WTC11 (cell line): ENCODE measurements around the gene CAMK2D. TPM values are rescaled to one million over a fixed set of nuclear protein-coding genes. Genes with fewer than 3 reads are reported as not detected.

Source experiments
- ATAC-seq: fragments of 200-7000 bp; cut with Tn5 transposase; 2 replicates; pipeline ENCODE4 v1.10.0; 2021; ENCODE audit warnings: mild to moderate bottlenecking, moderate library complexity
- CTCF ChIA-PET: fragments of 300-600 bp; sonication (Branson Sonifier 250); formaldehyde crosslinking; loops from one replicate; lab custom pipeline; 2021; ENCODE audit warnings: antibody characterized with exemption; lab: Charles Lee
- POLR2A ChIA-PET: fragments of 350-600 bp; sonication (Branson Sonifier 250); formaldehyde crosslinking; loops from one replicate; lab custom pipeline; 2021; ENCODE audit warnings: antibody characterized with exemption; lab: Charles Lee
- DNase-seq: peaks from one replicate; pipeline ENCODE4 v3.0.0; 2021; ENCODE audit warnings: low spot score
- H3K27ac Mint-ChIP-seq: 2 replicates; pipeline ENCODE4 v1.8.0; 2021; ENCODE audit warnings: mixed read lengths
- H3K27me3 Mint-ChIP-seq: 2 replicates; pipeline ENCODE4 v1.8.0; 2021; ENCODE audit warnings: low read depth, mild to moderate bottlenecking, moderate library complexity, mixed read lengths
- H3K36me3 Mint-ChIP-seq: 2 replicates; pipeline ENCODE4 v1.8.0; 2021; ENCODE audit warnings: mixed read lengths
- H3K4me1 Mint-ChIP-seq: 2 replicates; pipeline ENCODE4 v1.8.0; 2022; ENCODE audit warnings: mixed read lengths
- H3K4me3 Mint-ChIP-seq: 2 replicates; pipeline ENCODE4 v1.8.0; 2021; ENCODE audit warnings: mild to moderate bottlenecking, moderate library complexity, mixed read lengths
- H3K9me3 Mint-ChIP-seq: 2 replicates; pipeline ENCODE4 v1.8.0; 2021; ENCODE audit warnings: mixed read lengths
- ATF1 ChIP-seq: sonication (generic); formaldehyde crosslinking; IDR thresholded peaks from 2 replicates; pipeline ENCODE4 v1.8.1; 2023; ENCODE audit warnings: mild to moderate bottlenecking, moderate library complexity, missing genetic modification reagents
- CREB1 ChIP-seq: sonication (generic); formaldehyde crosslinking; IDR thresholded peaks from 2 replicates; pipeline ENCODE4 v1.8.0; 2023; ENCODE audit warnings: mild to moderate bottlenecking, missing genetic modification reagents
- EMX1 ChIP-seq: fragments of 250-450 bp; sonication (Bioruptor Pico); IDR thresholded peaks from 2 replicates; pipeline ENCODE4 v1.8.0; 2021; ENCODE audit warnings: mild to moderate bottlenecking
- KAT7 ChIP-seq: sonication (generic); formaldehyde crosslinking; IDR thresholded peaks from 2 replicates; pipeline ENCODE4 v1.8.1; 2023; ENCODE audit warnings: missing genetic modification reagents, mild to moderate bottlenecking, borderline replicate concordance
- MYBL2 ChIP-seq: sonication (generic); formaldehyde crosslinking; IDR thresholded peaks from 2 replicates; pipeline ENCODE4 v1.8.1; 2023; ENCODE audit warnings: mild to moderate bottlenecking, moderate library complexity, missing genetic modification reagents
- NFATC4 ChIP-seq: fragments of 250-450 bp; sonication (Bioruptor Pico); IDR thresholded peaks from 2 replicates; pipeline ENCODE4 v1.9.0; 2021; ENCODE audit warnings: mild to moderate bottlenecking
- NFE2L1 ChIP-seq: sonication (generic); formaldehyde crosslinking; IDR thresholded peaks from 2 replicates; pipeline ENCODE4 v1.8.1; 2023; ENCODE audit warnings: missing genetic modification reagents
- RELA ChIP-seq: sonication (generic); formaldehyde crosslinking; IDR thresholded peaks from 2 replicates; pipeline ENCODE4 v1.8.1; 2022; ENCODE audit warnings: missing genetic modification reagents, mild to moderate bottlenecking, borderline replicate concordance
- SOX15 ChIP-seq: fragments of 250-450 bp; sonication (Bioruptor Pico); IDR thresholded peaks from 2 replicates; pipeline ENCODE4 v1.9.0; 2021; ENCODE audit warnings: mild to moderate bottlenecking
- TEAD4 ChIP-seq: sonication (generic); formaldehyde crosslinking; IDR thresholded peaks from 2 replicates; pipeline ENCODE4 v1.8.0; 2022; ENCODE audit warnings: mild to moderate bottlenecking, missing genetic modification reagents
- ZNF121 ChIP-seq: sonication (generic); formaldehyde crosslinking; IDR thresholded peaks from 2 replicates; pipeline ENCODE4 v1.8.0; 2023; ENCODE audit warnings: missing genetic modification reagents
- ZNF138 ChIP-seq: sonication (generic); formaldehyde crosslinking; conservative IDR thresholded peaks from 2 replicates; pipeline ENCODE4 v1.8.1; 2022; ENCODE audit warnings: mild to moderate bottlenecking, moderate library complexity, missing genetic modification reagents
- ZNF317 ChIP-seq: sonication (generic); formaldehyde crosslinking; IDR thresholded peaks from 2 replicates; pipeline ENCODE4 v1.8.1; 2023; ENCODE audit warnings: low read depth, mild to moderate bottlenecking, moderate library complexity, missing genetic modification reagents, borderline replicate concordance
- ZNF416 ChIP-seq: fragments of 250-450 bp; sonication (Bioruptor Pico); IDR thresholded peaks from 2 replicates; pipeline ENCODE4 v1.9.0; 2021; ENCODE audit warnings: mild to moderate bottlenecking, inconsistent platforms
- ZNF423 ChIP-seq: fragments of 250-450 bp; sonication (Bioruptor Pico); IDR thresholded peaks from 2 replicates; pipeline ENCODE4 v2.1.2; 2022; ENCODE audit warnings: mild to moderate bottlenecking, moderate library complexity
- total RNA-seq: library from RNA; stranded (reverse); gene quantifications from 3 replicates; pipeline ENCODE4 v1.2.3, GENCODE V29; 2021
- TF ChIP-seq, protein P1 (sequence below): sonication (generic); formaldehyde crosslinking; IDR thresholded peaks from 2 replicates; pipeline ENCODE4 v1.8.1; 2023; ENCODE audit warnings: mild to moderate bottlenecking, moderate library complexity, missing genetic modification reagents
- TF ChIP-seq, protein P2 (sequence below): sonication (generic); formaldehyde crosslinking; conservative IDR thresholded peaks from 2 replicates; pipeline ENCODE4 v1.8.1; 2022; ENCODE audit warnings: mild to moderate bottlenecking, missing genetic modification reagents
- TF ChIP-seq, protein P3 (sequence below): sonication (generic); formaldehyde crosslinking; IDR thresholded peaks from 2 replicates; pipeline ENCODE4 v1.8.0; 2022; ENCODE audit warnings: mild to moderate bottlenecking, missing genetic modification reagents
- TF ChIP-seq, protein P4 (sequence below): fragments of 250-450 bp; sonication (Bioruptor Pico); IDR thresholded peaks from 2 replicates; pipeline ENCODE4 v1.9.0; 2021; ENCODE audit warnings: mild to moderate bottlenecking
- TF ChIP-seq, protein P5 (sequence below): sonication (generic); formaldehyde crosslinking; IDR thresholded peaks from 2 replicates; pipeline ENCODE4 v1.8.1; 2022; ENCODE audit warnings: missing genetic modification reagents, borderline replicate concordance
- TF ChIP-seq, protein P6 (sequence below): sonication (generic); formaldehyde crosslinking; IDR thresholded peaks from 2 replicates; pipeline ENCODE4 v1.8.1; 2022; ENCODE audit warnings: low read depth, mild to moderate bottlenecking, moderate library complexity, missing genetic modification reagents, borderline replicate concordance
- TF ChIP-seq, protein P7 (sequence below): fragments of 250-450 bp; sonication (Bioruptor Pico); IDR thresholded peaks from 2 replicates; pipeline ENCODE4 v2.1.2; 2022; ENCODE audit warnings: mild to moderate bottlenecking, moderate library complexity

CAMK2D gene
- total RNA-seq, 1 experiment from 2014 or later, result 16.5 TPM

DNA sequence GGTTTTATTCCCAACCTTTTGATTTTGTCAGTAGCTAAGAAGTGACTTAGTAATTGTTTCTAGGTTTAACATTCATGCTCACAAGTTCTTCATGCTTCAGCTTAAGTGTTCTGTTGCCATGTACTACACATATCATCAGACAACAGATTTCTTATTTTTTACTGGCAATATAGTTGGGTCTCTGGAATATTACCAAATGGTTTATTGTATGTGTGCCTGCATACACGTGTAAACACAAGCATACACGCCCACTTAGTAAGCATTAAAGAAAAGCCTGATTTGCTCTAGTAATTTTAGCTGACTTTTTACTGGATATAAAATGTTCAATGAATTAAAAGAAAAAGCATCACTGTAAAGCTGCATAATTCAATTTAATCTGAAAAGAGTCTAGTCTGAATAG lies 199.8 kb downstream of the CAMK2D start (continued):
- TF ChIP-seq, protein P1, sequence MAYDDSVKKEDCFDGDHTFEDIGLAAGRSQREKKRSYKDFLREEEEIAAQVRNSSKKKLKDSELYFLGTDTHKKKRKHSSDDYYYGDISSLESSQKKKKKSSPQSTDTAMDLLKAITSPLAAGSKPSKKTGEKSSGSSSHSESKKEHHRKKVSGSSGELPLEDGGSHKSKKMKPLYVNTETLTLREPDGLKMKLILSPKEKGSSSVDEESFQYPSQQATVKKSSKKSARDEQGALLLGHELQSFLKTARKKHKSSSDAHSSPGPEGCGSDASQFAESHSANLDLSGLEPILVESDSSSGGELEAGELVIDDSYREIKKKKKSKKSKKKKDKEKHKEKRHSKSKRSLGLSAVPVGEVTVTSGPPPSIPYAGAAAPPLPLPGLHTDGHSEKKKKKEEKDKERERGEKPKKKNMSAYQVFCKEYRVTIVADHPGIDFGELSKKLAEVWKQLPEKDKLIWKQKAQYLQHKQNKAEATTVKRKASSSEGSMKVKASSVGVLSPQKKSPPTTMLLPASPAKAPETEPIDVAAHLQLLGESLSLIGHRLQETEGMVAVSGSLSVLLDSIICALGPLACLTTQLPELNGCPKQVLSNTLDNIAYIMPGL (CRISPR knock-in tag), result no peak
- no peak for TF ChIP-seq SOX15
- no peak for TF ChIP-seq ZNF416 (CRISPR knock-in tag)
- TF ChIP-seq ZNF138, result no peak
- TF ChIP-seq NFE2L1 (CRISPR knock-in tag), result no peak
- TF ChIP-seq, protein P2, sequence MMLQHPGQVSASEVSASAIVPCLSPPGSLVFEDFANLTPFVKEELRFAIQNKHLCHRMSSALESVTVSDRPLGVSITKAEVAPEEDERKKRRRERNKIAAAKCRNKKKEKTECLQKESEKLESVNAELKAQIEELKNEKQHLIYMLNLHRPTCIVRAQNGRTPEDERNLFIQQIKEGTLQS (CRISPR knock-in tag), result no peak
- TF ChIP-seq ATF1 (CRISPR knock-in tag), result no peak
- TF ChIP-seq, all 79 proteins: peak for 0

DNA sequence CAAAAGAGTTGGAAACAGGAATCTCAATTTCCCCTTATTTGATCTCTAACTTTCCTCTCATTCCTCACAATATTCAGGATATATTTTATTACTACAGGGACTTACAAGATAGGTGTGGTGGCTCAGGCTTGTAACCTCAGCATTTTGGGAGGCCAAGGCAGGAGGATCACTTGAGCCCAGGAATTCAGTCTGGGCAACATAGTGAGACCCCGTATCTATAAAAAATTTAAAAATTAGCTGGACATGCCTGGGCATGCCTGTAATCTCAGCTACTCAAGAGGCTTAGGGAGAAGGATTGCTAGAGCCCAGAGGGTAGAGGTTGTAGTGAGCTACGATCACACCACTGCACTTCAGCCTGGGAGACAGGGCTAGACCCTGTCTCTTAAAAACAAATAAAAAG lies 200.4 kb downstream of the CAMK2D start:
- ChIA-PET CTCF (interaction anchor here (1.3 kb wide), 1 partner anchor 13 kb away, joined by 7 read pairs; no protein-coding TSS in a partner anchor), POLR2A (no interaction called here)
- no peak for DNase-seq
- no peak; the same call in 1 of the 2 replicates for ATAC-seq
- peaks cover 18% of the 10 kb centered on the region for H3K4me1 Mint-ChIP-seq
- H3K4me3 Mint-ChIP-seq, result no peak overlapping the region
- H3K27me3 Mint-ChIP-seq, result no peaks in the 10 kb centered on the region
- TF ChIP-seq, protein P3, sequence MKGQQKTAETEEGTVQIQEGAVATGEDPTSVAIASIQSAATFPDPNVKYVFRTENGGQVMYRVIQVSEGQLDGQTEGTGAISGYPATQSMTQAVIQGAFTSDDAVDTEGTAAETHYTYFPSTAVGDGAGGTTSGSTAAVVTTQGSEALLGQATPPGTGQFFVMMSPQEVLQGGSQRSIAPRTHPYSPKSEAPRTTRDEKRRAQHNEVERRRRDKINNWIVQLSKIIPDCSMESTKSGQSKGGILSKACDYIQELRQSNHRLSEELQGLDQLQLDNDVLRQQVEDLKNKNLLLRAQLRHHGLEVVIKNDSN (CRISPR knock-in tag), result no peak
- peak; percentile 79 for TF ChIP-seq ZNF121
- peak overlapping the region; percentile 73 for H3K27ac Mint-ChIP-seq
- H3K36me3 Mint-ChIP-seq, result no peaks in the 10 kb centered on the region
- peaks cover 4% of the 10 kb centered on the region; the same call in 1 of the 2 replicates for H3K9me3 Mint-ChIP-seq

DNA sequence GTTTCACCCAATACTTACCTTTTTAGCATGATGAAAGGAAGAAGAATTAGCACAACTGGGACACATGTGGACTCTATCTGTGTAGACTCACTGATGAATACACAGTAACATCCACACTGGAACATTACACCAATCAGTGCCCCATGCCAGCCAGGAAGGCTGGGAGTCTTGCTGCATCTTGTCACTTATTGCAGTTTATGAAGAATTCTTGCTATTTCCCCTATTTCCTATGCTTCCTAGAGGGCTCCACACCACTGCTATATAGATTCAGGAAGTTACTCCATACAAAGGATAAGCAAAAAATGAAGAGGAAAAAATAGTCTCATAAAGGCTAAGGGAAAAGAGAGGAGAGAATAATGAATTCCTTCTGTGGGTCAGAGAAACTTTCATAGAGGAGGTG lies 201.0 kb downstream of the CAMK2D start:
- ChIA-PET CTCF (interaction anchor here (0.6 to 2.0 kb wide), 3 partner anchors 13 to 1060 kb away, joined by 3 to 15 read pairs (median 4); no protein-coding TSS in a partner anchor), POLR2A (no interaction called here)
- Mint-ChIP-seq H3K4me3 (no peak overlapping the region), H3K27ac (peak overlapping the region; percentile 73), H3K4me1 (peaks cover 18% of the 10 kb centered on the region), H3K36me3 (no peaks in the 10 kb centered on the region), H3K27me3 (no peaks in the 10 kb centered on the region), H3K9me3 (peaks cover 4% of the 10 kb centered on the region; the same call in 1 of the 2 replicates)
- ATAC-seq (no peak), DNase-seq (no peak)
- TF ChIP-seq MYBL2, result no peak
- TF ChIP-seq, protein P3 (CRISPR knock-in tag), result no peak
- no peak for TF ChIP-seq RELA (CRISPR knock-in tag)
- TF ChIP-seq KAT7 (CRISPR knock-in tag), result no peak
- TF ChIP-seq ZNF423, result no peak
- no peak for TF ChIP-seq ZNF317
- TF ChIP-seq CREB1 (CRISPR knock-in tag), result no peak
- TF ChIP-seq, protein P4, sequence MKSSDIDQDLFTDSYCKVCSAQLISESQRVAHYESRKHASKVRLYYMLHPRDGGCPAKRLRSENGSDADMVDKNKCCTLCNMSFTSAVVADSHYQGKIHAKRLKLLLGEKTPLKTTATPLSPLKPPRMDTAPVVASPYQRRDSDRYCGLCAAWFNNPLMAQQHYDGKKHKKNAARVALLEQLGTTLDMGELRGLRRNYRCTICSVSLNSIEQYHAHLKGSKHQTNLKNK (CRISPR knock-in tag), result no peak
- TF ChIP-seq, protein P1 (CRISPR knock-in tag), result no peak
- TF ChIP-seq SOX15, result no peak
- TF ChIP-seq, protein P5, sequence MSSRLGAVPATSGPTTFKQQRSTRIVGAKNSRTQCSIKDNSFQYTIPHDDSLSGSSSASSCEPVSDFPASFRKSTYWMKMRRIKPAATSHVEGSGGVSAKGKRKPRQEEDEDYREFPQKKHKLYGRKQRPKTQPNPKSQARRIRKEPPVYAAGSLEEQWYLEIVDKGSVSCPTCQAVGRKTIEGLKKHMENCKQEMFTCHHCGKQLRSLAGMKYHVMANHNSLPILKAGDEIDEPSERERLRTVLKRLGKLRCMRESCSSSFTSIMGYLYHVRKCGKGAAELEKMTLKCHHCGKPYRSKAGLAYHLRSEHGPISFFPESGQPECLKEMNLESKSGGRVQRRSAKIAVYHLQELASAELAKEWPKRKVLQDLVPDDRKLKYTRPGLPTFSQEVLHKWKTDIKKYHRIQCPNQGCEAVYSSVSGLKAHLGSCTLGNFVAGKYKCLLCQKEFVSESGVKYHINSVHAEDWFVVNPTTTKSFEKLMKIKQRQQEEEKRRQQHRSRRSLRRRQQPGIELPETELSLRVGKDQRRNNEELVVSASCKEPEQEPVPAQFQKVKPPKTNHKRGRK, result no peak
- TF ChIP-seq TEAD4 (CRISPR knock-in tag), result no peak
- TF ChIP-seq NFATC4 (CRISPR knock-in tag), result no peak
- TF ChIP-seq, protein P6, sequence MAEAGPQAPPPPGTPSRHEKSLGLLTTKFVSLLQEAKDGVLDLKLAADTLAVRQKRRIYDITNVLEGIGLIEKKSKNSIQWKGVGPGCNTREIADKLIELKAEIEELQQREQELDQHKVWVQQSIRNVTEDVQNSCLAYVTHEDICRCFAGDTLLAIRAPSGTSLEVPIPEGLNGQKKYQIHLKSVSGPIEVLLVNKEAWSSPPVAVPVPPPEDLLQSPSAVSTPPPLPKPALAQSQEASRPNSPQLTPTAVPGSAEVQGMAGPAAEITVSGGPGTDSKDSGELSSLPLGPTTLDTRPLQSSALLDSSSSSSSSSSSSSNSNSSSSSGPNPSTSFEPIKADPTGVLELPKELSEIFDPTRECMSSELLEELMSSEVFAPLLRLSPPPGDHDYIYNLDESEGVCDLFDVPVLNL, result no peak
- no peak for TF ChIP-seq EMX1
- TF ChIP-seq, protein P7, sequence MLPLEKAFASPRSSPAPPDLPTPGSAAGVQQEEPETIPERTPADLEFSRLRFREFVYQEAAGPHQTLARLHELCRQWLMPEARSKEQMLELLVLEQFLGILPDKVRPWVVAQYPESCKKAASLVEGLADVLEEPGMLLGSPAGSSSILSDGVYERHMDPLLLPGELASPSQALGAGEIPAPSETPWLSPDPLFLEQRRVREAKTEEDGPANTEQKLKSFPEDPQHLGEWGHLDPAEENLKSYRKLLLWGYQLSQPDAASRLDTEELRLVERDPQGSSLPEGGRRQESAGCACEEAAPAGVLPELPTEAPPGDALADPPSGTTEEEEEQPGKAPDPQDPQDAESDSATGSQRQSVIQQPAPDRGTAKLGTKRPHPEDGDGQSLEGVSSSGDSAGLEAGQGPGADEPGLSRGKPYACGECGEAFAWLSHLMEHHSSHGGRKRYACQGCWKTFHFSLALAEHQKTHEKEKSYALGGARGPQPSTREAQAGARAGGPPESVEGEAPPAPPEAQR (CRISPR knock-in tag), result no peak
